Bronchial epithelial cell (primary cell): ENCODE results near the gene CMSS1. TPM values are rescaled to one million over a fixed set of nuclear protein-coding genes. Genes with fewer than 3 reads are reported as not detected.

ENCODE experiments used
- DNase-seq: peaks from one replicate; pipeline ENCODE4 v3.0.0-alpha.2; 2010; ENCODE audit warnings: low read depth
- FAIRE-seq: peaks from 2 replicates; lab custom pipeline; 2011; peaks lifted over from hg19 to GRCh38; lab: Jason Lieb, UNC
- H3K27me3 ChIP-seq: 2 replicates; pipeline ENCODE4 v1.5.1; 2011; ENCODE audit warnings: low read length; ENCODE audit not compliant: control insufficient read depth, insufficient read depth
- H3K36me3 ChIP-seq: 2 replicates; pipeline ENCODE4 v1.5.1; 2011; ENCODE audit warnings: low read length; ENCODE audit not compliant: control insufficient read depth, insufficient read depth
- H3K4me3 ChIP-seq: 2 replicates; pipeline ENCODE4 v1.5.1; 2011; ENCODE audit warnings: mild to moderate bottlenecking, low read depth, low read length, control low read depth
- CTCF ChIP-seq: IDR thresholded peaks from 2 replicates; pipeline ENCODE4 v1.5.1; 2011; ENCODE audit warnings: mild to moderate bottlenecking, moderate library complexity, low read length, control low read depth, inconsistent platforms; ENCODE audit not compliant: insufficient read depth, severe bottlenecking
- total RNA-seq: library from RNA; depleted of rRNA; stranded (reverse); fragments of >200 nt; gene quantifications from 2 replicates; pipeline ENCODE4 v1.2.1, GENCODE V29; 2014

The CMSS1 gene
- total RNA-seq, 1 donor from 2014 or later: 21.3 TPM

GRCh38 chr3:100040451-100041225 lies 223.0 kb downstream of the CMSS1 start:
- no peak for DNase-seq
- H3K27me3 ChIP-seq: no peaks in the 10 kb centered on the region
- no peak for FAIRE-seq
- no peak for TF ChIP-seq CTCF
- no peak overlapping the region for H3K4me3 ChIP-seq
- H3K36me3 ChIP-seq: no peaks in the 10 kb centered on the region

DNA sequence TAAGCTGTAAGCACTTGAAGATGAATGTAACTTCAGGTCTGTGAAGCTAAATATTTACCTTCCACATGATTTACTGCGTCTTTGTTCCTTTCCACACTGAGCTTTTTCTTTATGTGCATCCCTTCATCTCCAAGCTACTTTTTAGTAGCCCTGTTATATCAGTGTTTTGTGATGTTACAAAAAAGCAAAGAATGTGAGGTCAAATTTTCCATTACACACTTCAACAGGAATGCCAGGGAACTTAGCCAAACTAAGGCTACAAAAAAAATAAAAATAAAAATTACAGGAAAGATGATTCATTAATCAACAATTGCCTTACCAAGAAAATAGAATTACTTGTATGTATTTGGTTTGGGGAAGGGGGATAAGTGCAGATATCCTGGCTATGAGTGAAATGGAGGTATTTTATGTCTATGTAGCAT lies 223.7 kb downstream of the CMSS1 start:
- DNase-seq (peak; percentile 88), FAIRE-seq (no peak)
- Histone ChIP-seq H3K36me3 (no peaks in the 10 kb centered on the region), H3K4me3 (no peak overlapping the region), H3K27me3 (no peaks in the 10 kb centered on the region)
- TF ChIP-seq CTCF: no peak

DNA sequence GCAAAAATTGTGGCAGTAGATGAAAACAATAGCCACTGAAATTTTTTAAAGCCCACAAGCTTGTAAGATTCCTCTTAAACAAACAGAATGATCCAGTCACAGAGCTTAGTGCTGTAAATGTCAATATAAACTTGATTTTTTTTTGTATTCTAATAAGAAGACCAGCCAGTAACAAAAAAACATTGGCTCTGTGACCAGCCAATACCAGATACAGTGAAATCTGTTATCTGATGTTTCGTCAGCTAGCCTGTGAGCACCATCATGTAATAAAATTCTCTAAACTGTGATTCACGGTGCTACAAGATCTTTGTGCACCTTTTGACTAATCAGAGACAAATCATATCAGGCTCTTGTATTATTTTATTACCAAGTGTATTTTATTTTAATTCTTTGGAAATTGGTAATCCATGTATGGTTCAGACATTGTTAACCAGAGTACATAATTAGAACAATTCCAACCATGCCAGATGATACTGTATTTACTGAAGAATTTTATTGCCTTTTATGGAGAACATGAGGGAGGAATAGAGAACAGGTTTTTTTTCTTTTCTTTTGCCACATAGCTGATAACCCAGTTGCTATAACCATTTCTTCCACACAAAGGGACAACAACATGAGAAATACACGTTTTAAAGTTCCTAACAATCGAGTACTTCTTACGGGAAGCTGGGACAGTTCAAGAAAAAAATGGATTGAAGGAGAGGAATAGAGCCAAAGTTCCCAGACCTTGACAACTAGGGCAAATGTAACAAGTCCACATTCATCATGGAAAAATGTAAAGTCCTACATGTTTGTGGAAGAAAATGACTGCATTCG lies 224.7 kb downstream of the CMSS1 start:
- no peak overlapping the region for H3K4me3 ChIP-seq
- DNase-seq: peak; percentile 92
- H3K27me3 ChIP-seq: no peaks in the 10 kb centered on the region
- TF ChIP-seq CTCF: no peak
- no peaks in the 10 kb centered on the region for H3K36me3 ChIP-seq
- FAIRE-seq: no peak

DNA sequence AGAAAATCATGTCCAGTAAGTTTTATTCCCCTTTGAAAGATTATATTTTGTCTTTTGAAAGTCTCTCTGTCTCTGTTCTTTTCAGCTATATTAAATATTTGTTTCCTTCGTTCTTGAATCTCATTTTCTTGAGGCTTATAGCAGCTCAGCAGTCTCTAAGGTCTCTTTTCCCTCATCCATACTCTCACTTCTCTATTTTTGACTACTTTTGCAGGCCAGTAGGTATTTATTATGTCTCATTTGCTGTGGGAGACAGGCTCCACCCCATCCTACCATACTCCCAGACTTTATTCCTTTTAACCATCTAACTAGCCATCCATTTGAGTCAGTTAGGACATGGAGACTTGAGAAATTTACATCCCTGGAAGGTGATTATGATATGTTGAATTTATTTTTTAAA lies 225.6 kb downstream of the CMSS1 start:
- no peak for FAIRE-seq
- H3K27me3 ChIP-seq: no peaks in the 10 kb centered on the region
- no peaks in the 10 kb centered on the region for H3K36me3 ChIP-seq
- TF ChIP-seq CTCF: no peak
- no peak overlapping the region for H3K4me3 ChIP-seq
- no peak for DNase-seq

DNA sequence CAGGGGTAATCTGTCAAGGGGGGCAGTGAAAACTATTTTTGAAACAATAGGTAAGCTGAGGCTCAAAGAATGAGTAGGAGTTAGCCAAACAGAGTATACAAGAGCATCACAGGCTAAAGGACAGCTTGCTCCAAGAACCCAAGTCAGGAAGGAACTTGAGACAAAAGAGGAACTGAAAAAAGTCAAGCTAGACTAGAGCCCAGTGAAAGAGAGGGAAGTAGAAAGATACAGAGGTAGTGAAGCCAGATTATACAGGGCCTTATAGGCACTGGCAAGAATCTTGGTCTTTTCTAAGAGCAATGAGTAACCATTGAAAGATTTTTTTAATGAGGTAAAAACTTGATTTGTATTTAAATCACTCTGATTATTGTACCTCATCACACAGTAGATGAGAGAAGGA lies 226.7 kb downstream of the CMSS1 start:
- FAIRE-seq (no peak), DNase-seq (no peak)
- Histone ChIP-seq H3K27me3 (no peaks in the 10 kb centered on the region), H3K4me3 (no peak overlapping the region), H3K36me3 (no peaks in the 10 kb centered on the region)
- TF ChIP-seq CTCF: no peak
